Germinal center (tissue), 1 donor: ENCODE results near the gene XPNPEP2.

Experiments used
- DNase-seq: peaks from one replicate; pipeline ENCODE4 v3.0.0; 2012; ENCODE audit warnings: mixed read lengths, low spot score

The XPNPEP2 gene

DNA sequence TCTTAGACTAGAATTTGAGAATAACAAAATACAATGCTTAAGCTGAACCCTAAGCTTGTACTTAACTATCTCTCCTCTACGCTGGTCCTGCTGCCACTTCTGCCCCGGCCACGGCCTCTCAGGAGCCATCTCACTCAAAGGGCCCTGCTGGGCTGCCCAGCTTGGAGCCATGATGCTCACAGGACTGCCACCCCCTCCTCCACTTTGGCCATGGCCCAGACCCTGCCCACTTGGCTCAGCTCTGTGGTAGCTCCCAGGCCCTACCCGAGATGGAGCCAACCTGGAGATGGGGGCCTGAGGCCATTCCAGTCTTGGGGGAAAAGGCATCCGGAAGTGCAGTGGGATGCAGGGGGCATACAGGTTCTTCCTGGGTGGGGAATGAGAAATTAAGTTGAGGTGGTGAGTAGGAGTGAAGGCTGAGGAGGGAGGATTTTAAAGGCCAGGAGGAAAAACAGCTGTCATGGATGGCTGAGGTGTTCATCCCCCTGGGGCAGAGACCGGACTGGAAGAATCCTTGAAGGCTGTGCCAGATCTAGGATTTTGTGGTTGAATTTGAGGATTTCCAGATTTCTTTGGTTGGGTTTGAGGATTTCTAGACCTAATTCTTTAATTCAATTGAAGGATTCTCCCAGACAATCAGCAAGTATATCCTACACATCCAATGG, 41.8 kb downstream of the XPNPEP2 start:
- DNase-seq: no peak

DNA sequence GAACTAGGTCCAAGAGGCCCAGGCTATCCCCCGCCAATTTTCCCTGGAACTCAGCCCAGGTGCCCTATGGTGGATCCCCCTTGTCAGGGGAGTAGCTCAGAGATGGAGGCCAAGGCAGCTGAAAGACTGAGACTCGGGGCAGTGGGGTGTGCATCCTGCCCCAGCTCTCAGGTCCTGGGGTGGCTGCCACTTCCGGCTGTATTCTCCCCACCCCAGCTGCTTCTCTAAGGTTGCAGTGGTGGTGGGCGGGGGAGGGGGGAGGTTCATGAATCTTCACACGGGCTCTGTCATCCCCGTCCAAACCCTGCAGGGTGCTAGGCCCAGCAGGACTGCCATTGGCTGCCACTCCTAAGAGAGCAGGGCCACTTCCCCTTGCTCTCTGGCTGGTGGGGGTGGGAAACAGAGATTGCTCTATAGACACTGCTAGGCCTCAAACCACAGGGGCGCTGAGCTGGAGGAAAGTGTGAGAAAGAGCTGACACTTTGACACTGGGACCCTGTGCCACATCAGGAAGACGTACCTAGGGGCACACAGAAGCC, 42.4 kb downstream of the XPNPEP2 start:
- DNase-seq: peak; percentile 71

DNA sequence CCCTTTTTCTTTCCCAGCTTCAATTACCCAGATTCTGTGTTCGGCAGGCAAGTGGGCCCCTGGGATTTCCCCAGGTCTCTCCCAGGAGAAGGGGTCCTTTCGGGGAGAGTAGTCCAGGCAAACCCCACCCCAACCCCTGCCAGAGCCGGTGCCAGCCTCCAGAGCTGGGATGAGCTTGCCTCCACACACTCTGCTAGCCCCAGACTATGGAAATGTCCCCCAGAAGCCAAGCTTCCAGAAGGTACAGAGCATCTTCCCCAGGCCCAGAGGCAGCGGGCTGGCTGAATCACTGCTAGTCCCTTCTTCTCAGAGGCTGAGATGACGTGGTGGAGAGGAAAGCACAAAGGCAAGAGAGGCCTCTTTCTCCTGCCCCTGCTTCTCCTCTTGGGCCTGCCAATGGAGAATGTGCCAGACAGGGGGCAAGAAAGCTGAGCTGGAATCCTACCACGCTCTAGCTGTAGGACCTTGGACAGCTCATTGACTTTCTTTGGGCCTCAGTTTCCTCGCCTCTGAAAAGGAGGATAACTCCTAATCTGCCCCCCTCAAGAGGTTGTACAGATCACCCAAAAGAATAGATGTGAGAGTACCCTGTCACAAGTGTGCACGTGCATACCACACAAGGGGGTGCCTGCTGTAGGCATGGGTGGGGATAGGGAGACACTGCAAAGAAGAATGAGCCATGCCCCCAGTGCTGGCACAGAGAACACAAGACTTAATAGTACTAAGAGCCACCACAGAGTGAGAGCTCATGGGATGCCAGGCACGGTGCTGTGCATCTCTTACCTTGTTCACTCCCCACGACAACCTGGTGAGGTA, 43.1 kb downstream of the XPNPEP2 start:
- no peak for DNase-seq

DNA sequence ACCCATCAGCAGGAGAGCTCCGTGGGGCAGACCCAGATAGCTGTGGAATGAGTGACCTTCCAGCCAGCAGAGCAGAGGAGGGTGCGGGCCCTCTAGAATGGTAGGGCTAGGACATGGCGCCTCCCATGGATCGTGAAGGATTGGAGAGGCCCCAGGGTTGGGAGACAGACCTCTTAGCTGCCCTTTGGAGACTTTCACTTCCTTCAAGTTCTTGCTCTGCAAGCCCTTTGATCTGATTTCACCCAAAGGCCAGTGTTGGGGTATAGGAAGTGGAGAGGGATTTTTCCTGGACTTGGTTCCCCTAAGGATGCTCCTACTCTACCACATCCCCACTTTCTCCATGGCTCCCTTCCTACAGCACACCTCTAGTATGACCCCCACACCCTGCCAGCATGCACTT, 43.9 kb downstream of the XPNPEP2 start:
- DNase-seq: no peak

DNA sequence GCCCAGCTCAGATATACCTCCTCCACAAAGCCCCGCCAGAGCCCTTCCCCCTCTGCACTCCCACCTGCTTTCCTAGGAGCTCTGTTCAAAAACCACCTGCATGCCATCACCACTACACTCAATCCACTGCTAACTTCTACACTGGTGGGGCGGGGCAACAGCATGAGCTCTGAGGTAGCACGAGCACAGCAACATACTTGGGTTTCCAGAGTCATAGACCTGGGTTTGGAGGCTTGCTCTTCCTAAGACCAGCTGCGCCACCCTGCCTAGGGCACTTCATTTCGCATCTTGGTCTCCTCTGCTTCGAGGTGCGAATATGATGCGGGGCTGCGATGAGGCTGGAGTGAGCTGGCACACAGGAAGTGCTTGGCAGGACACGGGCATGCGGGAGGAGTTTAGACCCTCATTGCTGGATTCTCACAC, 44.5 kb downstream of the XPNPEP2 start:
- DNase-seq: no peak

DNA sequence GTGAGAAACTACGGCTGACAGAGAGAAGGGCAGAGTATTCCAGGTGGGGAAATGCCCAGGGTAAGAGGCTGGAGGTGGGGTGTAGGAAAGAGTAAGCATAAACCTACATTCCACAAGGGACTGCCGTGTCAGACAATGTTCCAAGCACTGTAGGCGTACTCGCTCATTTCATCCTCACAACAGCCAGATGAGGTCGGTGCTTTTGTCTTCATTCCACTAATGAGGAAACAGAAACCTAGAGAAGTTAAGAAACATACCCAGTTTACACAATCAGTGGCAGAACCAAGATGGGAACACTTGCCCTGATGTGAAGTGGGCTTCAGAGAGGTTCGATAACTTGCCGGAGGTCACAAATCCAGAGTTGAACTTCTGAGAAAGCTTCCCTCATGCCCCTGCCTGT, 45.6 kb downstream of the XPNPEP2 start:
- DNase-seq: no peak

DNA sequence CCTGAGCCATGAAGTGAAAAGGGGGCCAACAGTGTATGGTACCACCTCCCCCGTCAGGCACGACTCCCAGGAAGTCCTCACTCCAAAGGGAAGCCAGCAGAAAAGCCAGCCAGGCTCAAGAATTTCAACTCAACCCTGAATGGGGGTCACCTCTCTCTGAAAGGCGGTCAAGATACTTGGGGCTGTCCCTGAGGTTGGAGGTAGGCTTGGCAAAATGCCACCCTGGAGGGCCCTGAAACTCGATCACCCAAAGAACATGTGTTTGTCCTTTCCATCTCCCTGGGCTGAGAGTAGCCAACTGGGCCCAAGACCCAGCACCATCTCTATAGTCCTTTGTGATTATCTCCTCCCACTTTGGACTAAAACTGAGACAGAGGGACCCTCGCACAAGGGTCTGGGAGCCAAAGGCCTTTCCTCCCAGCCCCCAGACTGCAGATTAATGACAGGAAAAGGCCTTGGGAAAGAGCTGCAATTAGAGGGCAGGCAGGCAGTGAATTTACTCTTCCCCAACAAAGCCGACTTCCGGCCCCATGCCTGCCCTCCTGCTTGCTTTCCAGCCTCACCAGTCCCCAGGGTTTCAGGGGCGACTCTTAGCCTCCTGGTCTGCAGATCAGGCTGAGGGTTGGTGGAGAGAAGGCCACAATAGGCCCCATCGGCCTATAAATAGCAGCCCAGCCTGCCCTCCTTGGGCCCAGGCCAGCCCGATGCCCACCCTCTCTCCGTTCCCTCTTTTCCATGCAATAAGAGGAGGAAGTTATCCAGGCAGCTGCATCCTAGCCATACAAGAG, 46.6 kb downstream of the XPNPEP2 start:
- DNase-seq: no peak

DNA sequence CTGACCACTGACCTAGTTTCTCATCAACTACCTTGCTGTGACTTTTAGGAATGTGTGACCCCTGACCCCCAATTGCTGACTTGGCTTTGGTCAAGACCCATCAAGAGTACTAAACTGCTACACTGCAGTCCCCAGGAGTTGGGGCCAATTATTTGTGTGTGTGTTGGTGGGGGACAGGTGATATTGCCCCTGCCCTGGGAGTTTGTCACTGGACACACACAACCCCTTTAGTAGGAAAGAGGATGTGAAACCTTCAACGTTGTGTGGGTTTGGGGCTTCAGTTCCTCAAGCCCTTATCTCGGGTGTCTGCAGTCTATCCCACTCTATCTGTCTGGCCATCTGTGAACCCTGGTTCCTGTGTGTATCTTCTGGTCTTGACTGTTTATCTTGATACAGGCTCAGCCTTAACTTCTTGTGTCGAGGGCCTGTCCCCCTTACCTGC, 47.5 kb downstream of the XPNPEP2 start:
- DNase-seq: peak; percentile 47

DNA sequence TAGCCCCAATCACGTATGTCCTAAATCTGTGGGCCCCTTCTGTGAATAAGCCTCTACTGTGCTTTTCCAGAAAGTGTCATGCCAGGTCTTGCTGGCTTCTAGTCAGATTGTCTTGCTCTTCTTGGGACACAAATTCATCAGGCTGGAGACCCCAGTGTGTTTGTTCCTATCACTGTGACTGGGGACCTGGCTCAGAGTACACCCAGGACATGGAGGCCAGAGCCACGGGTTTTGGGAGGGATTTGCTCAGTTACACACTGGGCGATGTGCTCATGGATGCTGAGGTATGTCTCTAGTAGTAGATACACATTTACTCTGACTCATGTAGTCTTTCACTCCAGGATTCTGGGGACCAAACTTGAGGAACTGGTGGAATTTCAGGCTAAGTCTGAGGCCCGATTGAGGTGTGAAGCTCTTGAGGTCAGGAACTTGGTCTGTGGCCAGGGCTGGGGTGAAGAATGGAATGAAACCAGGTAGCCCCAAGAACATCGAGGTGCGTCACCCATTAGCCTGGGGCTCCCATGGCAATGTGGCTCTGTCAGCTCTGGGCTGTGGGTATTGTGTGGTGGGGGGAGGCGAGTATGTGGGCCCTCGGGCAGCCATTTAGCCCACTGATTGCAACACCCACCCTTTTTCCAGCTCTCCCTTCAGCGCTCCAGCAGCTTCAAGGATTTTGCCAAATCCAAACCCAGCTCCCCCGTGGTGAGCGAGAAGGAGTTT, 48.7 kb downstream of the XPNPEP2 start:
- no peak for DNase-seq

DNA sequence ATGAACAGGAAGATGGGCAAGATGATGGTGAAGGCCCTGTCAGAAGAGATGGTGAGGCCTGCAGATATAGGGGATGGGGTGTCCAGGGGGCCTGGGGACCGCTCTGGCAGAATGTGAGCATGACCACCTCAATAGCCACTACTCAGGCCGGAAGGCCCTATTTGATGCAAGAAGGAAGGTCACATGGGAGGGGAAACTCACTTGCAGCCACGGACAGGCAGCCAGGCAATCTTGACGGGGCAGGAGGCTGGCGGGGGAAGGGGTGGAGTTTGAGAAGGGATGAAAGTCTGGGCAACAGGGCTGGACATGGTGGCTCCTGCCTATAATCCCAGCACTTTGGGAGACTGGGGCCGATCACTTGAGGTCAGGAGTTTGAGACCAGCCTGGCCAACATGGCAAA, 49.7 kb downstream of the XPNPEP2 start:
- no peak for DNase-seq

DNA sequence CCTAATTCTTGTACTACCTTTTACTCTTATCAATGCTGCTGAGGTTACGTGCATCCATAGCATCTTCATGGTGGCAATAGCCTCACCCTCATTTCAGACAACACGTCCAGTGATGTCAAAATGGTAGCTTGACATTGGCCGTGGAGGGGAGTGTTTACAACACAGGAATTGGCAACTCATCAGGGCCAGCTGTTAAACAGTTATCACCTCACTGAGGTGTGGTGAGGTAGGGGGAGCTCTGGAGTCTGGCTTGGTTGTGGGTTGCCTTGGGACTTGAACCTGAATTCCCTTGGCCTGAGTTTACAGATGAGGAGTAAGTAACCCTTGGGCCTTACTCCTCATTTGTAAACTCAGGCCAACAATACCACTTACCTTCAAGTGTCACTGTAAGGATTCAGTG, 51.4 kb downstream of the XPNPEP2 start:
- no peak for DNase-seq

DNA sequence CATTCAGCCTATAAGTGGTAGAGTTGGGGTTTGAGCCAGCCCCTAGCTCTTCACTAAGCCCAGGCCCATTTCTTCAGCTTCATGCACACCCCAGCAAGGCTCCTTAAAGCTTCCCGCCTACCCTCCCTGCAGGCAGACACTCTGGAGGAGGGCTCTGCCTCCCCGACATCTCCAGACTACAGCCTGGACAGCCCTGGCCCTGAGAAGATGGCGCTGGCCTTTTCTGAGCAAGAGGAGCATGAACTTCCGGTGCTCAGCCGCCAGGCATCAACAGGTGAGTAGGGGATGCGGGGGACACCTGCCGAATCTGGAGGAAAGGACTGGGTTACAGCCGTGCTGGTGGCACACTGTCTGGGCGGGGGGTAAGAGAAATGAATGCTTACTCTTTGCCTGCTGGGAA, 52.0 kb downstream of the XPNPEP2 start:
- no peak for DNase-seq

DNA sequence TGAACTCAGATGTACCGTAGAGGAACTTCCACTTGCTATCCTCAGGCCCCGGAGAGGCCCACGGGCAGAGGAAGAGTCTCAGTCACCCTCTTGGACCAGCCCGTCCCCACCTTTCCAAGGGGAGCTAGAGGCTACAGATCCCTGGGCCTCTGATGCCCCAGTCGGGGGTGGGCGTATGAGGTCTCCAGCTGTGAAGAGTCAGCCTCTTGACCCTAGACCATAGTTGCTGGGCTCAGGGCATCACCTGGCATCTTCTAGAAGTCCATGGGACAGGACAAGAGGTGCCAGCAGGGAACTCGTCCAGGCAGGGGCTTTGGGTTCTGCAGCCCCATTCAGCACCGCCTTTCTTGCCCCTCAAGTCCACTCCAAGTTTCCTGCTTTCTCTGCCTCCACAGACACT, 52.6 kb downstream of the XPNPEP2 start:
- no peak for DNase-seq

DNA sequence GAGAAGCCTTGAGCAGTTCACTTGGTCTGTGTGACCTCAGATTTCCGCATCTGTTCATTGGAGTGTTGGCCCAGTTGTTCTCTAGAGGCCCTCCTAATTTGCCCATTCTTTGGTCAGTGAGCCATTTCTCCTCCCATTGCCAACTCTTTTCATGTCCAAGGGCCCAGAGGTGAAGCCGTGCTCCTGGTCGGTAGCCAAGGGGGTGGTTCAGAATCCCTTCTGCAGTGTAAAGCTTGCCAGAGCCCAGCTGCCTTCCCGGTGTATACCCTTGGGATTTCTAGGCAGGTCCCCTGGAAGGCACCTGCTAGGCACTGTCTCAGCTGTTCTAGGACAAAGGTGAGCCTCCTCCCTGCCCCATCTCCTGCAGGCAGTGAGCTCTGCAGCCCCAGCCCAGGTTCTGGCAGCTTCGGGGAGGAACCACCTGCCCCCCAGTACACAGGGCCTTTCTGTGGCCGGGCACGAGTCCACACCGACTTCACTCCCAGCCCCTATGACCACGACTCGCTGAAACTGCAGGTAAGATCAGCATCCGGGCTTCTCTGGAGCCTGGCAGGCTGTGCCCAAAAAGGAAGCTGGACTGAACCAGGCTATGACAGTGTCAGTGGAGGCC, 53.3 kb downstream of the XPNPEP2 start:
- DNase-seq: no peak

DNA sequence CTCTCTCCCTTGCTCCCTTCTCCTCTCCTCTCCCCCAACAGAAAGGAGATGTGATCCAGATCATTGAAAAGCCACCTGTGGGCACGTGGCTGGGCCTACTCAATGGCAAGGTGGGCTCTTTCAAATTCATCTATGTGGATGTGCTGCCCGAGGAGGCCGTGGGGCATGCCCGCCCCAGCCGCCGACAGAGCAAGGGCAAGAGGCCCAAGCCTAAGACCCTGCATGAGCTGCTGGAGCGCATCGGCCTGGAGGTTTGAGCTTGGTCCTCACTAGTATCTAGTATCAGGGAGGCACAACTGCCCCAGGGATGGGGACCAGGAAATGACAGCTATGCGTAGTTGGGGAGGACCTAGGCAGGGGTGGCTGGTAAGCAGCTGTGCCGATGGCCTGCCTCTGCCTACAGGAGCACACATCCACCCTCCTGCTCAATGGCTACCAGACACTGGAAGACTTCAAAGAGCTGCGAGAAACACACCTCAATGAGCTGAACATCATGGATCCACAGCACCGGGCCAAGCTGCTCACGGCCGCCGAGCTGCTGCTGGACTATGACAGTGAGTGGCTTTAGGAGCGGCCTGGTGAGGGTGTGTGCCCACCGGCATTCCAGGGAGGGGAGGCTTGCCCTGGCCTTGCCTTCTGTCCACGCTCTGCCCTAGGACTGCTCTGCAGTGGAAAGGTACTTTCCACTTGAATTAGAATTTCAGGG, 54.0 kb downstream of the XPNPEP2 start:
- no peak for DNase-seq

DNA sequence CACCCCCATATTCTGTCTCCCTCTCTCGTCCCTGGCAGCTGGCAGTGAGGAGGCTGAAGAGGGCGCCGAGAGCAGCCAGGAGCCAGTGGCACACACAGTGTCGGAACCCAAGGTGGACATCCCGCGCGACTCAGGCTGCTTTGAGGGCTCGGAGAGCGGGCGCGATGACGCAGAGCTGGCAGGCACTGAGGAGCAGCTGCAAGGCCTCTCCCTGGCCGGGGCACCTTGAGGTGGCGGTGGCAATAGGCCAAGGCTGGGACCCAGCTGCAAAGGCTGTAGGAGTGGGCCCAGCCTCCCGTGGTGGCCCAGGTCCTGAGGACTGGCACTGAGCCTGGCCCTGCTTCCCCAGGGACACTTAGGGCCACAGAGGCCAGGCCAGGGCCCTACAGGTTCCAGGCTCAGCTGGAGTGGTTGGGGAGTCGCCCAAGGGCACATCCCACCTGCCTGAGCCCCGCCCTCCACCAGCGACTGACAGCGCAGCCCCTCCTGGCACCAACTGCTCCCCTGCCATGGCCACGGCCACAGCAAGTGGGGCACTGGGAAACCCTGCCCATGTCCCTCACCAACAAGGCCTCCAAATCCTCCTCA, 54.9 kb downstream of the XPNPEP2 start:
- DNase-seq: no peak

DNA sequence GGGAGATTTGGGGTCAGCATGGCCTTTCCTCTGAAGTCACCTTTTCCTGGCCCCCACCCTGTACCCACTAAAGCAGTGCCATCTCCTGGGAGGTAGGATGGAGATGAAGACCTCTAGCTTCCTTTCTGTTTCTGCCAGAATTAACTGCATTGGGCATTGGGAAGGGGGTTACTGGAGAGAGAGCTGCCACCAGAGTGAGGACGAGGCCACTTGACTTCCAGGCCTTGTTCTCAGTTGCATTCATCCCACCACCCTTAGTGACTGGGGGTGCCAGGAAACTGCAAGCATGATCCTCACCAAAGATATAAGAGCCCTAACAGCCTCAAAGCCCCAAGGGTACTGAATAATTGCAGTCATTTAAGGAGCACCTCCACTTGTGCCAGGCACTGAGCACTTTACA, 56.8 kb downstream of the XPNPEP2 start:
- no peak for DNase-seq

DNA sequence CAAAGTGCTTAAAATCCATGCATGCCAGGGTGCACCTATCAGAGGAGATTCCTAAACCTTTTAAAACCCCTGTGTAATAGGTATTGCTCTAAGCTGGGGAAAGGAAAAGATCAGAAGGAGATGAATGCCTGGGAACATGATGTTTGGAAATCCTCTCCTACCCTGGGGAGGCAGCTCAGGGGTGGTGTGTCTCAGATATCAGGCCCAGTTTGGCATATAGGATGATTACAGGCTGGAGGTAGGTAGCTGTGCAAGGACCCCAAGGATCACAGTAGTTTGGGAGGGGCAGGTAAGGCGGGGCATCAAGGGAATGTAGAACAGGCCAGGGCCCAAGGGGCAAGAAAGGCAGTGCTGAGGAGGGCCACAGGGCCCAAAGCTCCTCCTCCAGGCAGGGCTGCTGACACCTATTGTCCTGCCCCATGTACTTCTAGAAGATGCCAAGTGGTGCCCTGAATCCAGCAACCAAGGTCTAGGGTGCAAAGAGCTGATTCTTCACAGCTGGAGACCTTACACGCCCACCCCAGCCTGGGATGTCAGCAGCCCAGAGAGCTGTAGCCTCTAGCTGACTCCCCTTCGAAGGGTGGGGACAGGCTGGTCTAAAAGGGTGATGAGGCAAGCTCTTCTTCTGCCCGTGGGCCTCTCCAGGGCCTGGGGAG, 58.6 kb downstream of the XPNPEP2 start:
- no peak for DNase-seq

DNA sequence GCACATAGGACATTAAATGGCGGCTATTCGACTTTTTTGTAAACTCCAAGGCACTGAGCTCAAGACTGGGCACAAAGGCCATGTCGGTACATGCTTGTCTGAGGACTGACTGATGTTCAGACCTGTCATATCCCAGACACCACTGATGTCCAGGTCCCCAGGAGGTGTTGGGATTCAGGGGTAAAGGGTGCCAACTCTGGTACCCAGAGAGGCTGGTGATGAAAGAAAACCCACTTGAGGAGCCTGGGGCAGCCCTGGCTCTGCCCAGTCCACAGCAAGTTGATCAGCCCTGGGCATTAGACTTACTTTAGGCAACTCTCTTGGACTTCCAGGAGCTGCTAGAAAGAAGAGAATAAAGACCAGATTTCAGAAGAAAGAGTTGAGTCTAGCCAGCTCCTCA, 59.7 kb downstream of the XPNPEP2 start:
- no peak for DNase-seq

DNA sequence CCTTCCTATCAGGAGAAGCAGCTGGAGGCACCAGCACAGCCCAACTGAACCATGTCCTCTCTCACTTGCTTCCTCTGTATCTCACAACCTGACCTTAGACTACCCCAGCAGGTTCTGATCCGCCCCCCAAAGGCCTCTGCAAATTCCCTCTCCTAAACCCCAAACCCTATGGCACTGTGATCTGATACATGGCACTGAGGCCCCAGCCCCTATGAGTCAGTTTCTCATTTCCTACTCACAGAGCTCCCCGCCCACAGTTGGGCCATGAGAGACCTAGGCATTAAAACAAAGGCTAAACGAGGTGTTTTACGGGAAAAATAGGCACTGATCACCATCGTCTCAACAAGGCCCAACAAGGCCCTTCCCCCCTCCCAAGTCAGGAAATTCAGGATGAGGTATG, 60.1 kb downstream of the XPNPEP2 start:
- DNase-seq: no peak
